T-helper 22 cell (primary cell): ENCODE measurements around the gene ANKRD17.
"Not testable (repeated sequence)": the region's sequence is repeated elsewhere in the genome, so short reads cannot be mapped to it uniquely, and the experiment has no call there.

ENCODE experiments used
- DNase-seq: peaks from one replicate; pipeline ENCODE4 v3.0.0-alpha.2; 2020; ENCODE audit warnings: low read depth

Gene ANKRD17, protein sequence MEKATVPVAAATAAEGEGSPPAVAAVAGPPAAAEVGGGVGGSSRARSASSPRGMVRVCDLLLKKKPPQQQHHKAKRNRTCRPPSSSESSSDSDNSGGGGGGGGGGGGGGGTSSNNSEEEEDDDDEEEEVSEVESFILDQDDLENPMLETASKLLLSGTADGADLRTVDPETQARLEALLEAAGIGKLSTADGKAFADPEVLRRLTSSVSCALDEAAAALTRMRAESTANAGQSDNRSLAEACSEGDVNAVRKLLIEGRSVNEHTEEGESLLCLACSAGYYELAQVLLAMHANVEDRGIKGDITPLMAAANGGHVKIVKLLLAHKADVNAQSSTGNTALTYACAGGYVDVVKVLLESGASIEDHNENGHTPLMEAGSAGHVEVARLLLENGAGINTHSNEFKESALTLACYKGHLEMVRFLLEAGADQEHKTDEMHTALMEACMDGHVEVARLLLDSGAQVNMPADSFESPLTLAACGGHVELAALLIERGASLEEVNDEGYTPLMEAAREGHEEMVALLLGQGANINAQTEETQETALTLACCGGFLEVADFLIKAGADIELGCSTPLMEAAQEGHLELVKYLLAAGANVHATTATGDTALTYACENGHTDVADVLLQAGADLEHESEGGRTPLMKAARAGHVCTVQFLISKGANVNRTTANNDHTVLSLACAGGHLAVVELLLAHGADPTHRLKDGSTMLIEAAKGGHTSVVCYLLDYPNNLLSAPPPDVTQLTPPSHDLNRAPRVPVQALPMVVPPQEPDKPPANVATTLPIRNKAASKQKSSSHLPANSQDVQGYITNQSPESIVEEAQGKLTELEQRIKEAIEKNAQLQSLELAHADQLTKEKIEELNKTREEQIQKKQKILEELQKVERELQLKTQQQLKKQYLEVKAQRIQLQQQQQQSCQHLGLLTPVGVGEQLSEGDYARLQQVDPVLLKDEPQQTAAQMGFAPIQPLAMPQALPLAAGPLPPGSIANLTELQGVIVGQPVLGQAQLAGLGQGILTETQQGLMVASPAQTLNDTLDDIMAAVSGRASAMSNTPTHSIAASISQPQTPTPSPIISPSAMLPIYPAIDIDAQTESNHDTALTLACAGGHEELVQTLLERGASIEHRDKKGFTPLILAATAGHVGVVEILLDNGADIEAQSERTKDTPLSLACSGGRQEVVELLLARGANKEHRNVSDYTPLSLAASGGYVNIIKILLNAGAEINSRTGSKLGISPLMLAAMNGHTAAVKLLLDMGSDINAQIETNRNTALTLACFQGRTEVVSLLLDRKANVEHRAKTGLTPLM (N-terminal part only)

DNA sequence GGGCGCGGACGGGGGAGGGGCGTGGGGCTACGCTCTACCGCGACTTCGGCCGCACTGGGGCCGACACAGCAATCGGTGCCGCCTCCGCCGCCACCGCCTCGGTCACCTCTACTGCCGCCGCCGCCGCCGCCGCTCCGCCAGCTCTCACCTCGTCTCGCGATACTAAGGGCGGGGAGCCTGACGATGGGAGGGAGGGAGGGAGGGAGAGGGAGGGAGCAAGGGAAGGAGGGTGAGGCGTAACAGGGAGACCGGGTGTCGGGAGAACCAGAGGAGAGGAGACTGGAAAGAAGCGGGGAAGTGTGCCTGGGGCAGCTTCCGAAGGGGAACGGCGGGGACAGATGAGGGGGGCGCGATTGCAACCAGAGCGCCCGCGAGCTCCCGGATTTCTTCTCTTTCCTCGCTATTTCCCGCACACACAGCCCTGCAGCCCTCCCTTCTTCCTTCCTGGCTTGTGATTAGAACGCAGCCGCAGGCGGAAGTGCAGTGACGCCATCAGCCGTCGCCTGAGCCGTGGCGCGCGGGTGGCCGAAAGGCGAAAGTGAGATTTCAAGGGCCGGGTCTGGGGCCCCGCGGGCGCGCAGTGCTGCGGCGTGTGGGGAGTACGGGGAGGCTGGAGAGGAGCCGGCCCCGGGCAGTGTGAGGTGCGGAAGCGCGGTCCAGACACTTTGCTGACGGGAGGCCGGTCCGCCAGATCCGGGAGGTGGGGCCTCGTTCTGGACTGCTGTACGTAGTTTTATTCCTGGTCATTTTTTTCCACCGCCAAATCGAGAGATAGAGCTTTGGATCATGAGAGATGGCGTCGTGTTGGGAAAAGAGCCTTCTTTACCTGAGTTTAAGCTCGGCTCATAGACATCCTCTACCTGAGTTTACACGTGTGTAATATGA, at the start of gene ANKRD17:
TSS of gene ANKRD17 (minus strand) at position 113 of the 885 bp plus-strand sequence. CDS start 130 bp downstream, outside the sequence.
- DNase-seq = peak; percentile 82

DNA sequence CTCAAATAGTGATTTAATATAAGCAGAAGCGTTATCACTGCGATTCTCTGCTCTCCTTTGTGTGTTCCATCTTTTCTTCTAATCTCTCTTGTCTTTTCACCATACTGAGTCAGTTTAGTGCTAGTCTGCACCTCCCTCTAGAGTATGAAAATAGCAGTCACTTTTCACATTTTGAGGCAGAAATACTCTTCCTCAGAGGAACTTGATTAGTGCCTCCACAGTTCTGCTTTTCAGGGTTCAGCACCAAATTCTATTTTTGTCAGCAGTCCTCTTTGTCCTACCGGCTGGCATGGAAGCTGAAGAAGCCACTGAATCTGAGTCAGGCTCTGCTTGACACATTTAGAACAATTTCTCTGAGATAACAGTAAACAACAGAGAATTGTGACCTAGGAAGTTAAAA, 49.7 kb upstream of the ANKRD17 start:
- DNase-seq = no peak

DNA sequence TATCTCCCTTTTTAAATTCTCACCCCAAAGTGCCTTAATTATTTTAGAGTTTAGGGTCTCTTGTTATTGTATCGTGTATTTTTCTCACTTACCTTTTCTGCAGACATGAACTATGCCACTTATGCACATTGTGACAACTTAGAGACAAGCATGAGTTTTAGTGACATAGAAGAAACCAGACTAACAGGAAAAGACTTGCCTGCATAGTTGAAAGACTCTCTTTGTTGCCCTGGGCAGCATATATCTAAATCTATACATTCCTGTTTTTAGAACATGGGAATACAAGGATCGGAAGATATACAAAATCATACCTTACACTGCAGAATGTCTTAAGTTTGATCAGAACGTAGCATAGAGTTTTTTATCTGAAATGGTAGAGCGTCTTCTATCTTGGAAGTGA, 45.1 kb upstream of the ANKRD17 start:
- no peak for DNase-seq

DNA sequence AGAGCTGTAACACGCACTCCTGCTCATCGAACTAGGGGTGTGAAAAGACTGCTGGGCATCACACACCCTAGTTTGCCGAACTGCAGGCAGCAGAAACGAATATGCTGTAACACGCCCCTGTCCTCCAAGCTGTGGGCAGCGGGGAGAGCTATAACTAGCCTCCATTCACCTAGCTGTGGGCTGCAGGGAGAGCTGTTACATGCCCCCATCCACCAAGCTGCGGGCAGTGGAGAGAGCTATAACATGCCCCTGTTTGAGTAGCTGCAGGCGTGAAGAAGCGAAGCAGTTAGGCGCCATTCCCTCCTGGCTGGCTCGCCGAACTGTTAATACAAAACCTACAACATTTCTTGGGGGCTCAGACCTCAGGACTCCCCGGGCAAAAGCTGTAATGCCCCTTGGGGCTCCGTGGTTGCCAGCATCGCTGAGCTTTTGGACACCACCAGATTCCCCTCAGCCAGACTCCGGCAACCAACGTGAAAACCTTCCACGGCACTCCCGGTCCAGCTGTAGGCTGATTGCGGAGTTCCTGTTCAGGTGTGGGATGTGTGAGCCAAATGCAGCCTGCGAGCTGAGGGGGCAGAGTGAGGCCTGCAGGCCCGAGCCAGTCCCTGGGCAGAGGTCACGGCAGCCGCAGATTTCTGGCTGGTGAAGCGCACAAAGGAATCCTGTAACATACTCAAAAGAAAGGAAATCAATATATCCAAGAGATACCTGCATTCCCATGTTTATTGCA, 41.1 kb upstream of the ANKRD17 start:
- DNase-seq = no peak

DNA sequence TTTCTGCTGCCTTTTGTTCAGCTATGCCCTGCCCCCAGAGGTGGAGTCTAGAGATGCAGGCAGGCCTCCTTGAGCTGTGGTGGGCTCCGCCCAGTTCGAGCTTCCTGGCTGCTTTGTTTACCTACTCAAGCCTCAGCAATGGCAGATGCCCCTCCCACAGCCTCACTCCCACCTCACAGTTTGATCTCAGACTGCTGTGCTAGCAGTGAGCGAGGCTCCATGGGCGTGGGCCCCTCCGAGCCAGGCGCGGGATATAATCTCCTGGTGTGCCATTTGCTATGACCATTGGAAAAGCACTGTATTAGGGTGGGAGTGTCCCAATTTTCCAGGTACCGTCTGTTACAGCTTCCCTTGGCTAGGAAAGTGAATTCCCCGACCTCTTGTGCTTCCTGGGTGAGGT, 34.1 kb upstream of the ANKRD17 start:
- not testable (repeated sequence) for DNase-seq

DNA sequence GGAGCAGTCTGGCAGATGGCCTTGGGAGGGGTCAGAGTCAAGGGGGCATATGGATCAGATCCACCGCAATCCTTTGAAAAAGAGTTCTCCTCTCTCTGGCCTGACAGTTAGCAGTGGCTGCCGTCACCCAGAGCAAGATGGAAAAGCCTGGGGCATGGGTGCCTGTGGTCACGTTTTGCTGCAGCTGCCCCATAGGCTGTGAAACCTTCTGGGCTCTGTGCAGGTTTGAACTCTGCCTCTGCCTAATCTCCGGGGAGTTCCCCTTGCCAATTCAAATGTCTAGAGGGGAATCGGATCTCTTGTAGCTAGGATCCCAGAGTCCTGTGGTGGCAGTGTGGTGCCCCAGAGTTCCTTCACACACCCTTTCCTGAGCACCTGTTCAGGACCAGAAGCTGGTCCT, 23.4 kb upstream of the ANKRD17 start:
- DNase-seq = no peak

DNA sequence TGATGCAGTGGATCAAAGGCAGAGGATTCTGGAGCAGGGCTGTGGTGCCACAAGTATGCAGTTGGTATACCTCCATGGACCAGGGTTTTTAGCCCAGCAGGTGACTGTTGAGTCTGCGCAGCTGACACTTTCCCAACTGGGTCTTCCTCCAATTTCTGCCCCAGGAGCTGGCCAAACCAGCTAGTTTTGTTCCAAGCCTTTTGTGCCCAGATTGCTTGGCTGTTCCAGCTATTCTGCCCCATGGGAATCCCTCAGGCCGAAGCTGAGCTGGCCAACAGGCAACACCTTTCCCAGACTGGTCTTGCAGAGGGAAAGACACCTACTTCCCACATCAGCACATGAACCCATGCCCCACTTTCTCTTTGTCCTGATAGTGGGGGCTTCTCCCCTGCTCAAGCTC, 22.8 kb upstream of the ANKRD17 start:
- no peak for DNase-seq

DNA sequence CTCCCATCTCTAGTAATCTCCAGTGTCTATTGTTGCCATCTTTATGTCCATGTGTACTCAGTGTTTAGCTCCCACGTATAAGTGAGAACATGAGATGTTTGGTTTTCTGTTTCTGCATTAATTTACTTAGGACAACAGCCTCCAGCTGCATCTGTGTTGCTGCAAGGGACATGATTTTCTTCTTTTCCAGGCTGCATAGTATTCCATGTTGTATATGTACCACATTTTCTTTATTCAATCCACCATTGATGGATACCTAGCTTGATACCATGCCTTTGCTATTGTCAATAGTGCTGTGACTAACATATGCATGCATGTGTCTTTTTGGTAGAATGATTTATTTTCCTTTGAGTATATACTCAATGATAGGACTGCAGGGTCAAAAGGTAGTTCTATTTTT, 18.6 kb upstream of the ANKRD17 start:
- no peak for DNase-seq

DNA sequence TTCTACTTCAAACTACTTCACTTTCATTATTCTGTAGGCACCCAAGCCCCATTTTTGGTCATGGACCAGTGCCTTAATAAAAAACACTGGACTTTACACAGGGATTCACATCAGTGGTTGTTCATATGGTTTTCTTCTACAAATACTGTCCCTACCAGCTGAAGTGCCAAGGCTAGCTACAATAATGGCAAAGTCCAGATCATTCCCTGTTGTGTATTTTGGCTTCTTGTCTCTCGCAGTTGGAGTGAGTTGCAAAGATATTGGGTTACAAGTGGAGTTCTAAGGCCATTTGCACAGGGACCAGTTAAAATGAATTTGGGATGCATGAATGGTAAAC, 16.7 kb upstream of the ANKRD17 start:
- no peak for DNase-seq

DNA sequence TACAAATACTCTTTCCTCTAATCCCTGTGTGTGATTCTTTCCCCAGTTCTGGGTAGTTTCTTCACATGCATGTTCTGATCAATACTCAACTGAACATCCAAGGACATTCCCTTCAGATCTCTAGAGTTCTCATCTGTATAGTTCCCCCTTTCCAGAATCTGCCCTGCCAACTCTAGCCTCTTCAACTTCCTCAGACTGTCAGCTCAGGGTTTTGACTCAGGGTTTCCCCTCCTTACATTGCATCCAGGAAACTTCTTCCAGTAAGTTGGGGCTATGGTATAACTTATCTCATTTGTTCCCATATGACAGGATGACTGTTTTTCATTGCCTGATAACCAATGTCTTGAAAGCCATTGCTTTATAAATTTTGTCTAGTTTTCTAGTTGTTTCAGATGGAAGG, 14.2 kb upstream of the ANKRD17 start:
- no peak for DNase-seq

DNA sequence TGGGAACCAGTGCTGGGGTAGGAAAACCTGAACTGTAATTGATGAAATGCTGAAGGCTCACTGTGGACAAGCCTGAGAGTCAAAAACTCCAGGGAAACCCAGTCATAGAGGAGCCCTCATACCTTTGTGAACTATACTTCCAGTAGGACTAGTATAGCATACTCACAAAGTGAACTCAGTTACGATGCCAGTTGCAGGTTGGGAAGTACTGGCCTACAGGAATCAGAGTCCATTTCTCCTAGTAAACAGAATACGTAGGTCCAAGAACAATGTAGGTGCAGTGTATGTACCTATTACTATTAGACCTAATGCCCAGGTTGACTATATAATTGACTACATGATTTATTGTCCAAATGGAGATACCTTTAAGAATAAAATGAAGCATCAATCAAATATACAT, 8.5 kb upstream of the ANKRD17 start:
- no peak for DNase-seq

DNA sequence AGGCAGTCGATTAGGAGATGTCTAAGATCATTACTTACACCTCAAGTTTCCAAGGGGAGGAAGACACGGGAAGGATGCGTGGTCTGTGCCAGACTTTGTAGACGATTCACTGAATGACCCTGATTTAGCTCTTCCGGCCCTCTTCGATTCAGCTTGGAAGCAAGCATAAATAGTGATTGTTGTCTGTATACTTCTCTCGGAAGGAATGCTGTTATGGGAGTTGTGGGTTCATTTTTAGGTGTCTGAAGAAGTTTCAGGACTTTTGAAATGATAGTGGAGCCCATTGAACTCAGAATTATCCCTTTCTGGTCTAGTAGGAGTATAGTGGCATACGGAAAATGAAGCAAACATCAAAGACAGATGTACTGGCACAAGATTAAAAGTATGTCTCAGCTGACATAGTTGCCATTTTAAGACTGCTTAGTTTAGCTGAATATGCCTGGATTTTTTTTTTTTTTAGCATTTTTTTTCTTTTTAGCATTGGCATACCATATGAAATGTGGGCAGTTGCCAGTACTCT, 1.0 kb upstream of the ANKRD17 start:
- DNase-seq = no peak

DNA sequence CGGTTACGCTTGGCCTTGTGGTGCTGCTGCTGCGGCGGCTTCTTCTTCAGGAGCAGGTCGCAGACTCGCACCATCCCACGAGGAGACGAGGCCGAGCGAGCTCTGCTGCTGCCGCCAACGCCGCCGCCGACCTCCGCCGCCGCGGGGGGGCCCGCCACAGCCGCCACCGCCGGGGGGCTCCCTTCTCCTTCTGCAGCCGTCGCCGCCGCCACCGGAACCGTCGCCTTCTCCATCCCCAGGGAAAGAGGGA, 237 bp downstream of the ANKRD17 start:
- DNase-seq = no peak

DNA sequence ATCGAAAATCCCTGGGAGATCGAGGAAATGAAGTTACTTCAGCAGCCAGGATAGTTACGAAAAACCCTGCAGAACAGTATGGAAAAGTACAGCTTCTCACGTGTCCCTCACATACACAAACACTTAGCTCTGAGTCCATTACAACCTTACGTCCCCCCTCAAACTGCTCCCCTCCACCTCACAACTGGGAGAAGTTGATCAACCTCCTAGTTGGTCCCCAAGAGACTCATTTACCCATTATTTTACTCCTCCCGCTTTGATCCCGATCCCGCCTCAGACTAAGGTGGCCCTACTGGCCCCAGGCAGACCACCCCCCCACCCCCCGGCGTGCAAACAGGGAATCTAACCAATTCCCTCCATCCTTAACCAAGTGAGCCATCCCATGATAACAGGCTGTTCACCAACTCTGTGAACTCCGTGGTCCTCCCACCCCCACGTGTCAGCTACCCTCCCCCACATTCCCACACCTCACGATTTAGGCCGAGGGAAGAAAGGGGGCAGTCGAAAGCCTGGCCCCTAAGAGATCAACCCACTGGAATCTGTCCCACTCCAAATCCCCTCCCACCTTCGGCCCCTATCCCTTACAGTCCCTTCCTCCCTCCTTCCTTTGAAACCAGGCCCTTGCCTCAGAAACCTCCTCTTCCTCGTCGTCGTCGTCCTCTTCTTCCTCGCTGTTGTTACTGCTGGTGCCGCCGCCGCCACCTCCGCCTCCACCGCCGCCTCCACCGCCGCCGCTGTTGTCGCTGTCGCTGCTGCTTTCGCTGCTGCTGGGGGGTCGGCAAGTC, 755 bp downstream of the ANKRD17 start:
- DNase-seq = peak; percentile 2

DNA sequence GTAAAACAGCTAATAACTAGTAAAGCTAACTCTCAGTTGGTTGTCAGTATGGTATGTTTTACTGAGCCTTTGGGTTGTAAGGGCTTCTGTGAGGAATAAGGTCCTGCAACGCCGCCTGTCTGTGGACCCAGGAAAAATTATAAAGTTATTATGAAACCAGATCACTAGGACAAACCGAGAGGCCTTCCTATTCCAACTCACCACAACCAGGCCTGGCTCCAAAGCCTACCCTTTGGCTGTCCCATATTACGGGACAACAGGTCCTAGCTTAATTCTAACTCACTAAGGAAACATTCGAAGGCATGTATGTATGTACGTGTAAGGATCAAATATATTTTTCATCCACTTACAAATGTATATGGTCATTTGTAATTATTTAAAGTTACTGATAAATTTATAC, 1.4 kb downstream of the ANKRD17 start:
- peak; percentile 29 for DNase-seq

DNA sequence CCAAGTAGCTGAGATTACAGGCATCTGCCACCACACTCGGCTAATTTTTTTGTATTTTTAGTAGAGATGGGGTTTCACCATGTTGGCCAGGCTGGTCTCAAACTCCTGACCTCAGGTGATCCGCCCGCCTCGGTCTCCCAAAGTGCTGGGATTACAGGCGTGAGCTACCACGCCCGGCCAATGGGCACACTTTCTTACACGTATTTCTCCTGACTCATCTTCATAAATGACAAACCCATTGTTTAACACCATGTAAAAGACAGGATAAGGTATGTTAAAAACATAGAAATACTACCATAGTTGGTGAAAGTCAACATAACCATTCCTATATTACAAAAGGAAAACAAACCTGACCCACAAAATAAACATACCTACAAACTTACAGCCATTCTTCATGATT, 2.8 kb downstream of the ANKRD17 start:
- DNase-seq = not testable (repeated sequence)

DNA sequence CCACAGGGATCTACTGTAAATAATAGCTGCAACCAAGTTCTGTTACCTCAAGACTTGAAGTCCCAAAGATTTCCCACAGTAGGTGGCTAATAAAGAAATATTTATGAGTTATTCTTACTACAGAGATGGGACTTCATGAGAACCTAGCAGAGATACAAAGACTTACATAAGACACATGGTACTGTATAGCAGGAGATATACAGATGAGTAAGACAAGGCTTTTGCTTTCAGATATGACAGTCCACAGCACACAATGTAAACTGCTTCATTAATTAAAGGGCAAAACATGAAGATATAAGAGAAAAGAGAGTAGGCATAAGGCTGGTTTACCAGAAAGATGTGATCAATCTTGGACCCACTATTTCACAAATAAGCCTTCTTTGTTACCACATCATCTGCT, 6.6 kb downstream of the ANKRD17 start:
- DNase-seq = no peak

DNA sequence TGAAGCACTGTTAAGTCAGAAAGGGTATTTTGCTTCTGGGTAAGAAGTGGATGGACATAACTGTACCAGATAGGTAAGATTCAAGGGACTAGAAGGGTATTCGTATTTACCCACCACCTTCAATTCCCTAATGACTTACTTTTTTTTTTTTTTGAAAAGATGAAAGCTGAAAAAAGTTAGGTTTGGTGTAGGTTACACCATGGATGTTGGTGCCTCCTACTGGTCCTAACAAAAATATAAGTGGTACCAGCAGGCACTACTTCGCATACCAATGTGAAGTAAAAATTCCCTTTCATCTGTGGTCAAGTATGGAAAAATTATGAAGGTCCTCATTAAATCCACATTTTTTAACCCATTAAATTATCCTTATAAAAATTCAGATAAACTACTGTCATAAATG, 7.2 kb downstream of the ANKRD17 start:
- no peak for DNase-seq

DNA sequence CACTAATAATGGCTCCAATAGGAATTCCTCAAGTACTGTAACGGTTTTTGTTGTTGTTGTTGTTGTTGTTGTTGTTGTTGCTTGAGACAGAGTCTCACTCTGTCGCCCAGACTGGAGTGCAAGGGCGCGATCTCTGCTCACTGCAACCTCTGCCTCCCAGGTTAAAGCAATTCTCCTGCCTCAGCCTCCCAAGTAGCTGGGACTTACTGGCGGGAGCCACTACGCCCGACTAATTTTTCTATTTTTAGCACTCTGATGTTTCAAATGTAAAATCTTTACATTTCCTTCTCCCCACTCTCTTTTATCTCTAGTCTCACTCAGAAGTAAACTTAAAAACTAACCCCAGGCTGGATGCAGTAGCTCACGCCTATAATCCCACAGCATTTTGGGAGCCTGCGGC, 8.0 kb downstream of the ANKRD17 start:
- DNase-seq = no peak

DNA sequence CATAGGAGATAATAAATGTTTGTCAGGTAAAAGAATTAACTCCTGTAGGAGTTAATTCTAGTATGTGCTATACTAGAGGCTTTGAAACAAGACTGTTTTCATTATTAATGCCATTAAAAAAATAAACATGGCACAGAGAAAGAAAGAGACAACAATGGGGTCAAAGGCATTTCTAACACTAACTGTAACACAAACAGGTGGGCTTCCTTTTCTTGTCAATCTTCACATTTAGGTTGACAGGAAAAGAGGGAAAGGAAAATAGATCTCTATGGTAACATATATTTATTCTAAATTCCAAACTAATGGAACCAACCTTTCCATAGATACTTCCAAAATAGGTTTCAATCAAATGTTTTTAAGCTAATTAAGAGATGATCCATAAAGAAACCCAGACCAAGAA, 9.8 kb downstream of the ANKRD17 start:
- DNase-seq = no peak
